ENCODE results near the gene RNF146.

DNA sequence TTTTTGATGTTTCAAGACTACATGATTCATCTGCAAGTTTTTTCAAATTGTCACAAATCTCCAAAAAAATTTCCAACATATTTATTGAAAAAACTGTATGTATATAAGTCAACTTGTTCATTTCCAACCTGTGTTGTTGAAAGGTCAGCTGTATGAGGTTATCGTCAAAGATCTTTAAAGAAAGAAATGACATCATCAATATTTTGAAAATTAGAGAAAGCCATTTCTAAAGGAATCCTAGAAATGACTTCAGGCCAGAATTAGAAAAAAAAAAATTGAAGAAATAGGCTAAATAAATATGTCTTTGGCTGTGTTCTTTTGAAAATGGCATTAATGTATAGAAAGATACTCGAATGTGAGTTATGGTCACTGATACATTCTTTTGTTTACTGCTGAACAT, 6.8 kb downstream of the RNF146 start:
- no peak for TF ChIP-seq POLR2A (IDR thresholded peaks at IDR 0.05)
- TF ChIP-seq, protein P1, sequence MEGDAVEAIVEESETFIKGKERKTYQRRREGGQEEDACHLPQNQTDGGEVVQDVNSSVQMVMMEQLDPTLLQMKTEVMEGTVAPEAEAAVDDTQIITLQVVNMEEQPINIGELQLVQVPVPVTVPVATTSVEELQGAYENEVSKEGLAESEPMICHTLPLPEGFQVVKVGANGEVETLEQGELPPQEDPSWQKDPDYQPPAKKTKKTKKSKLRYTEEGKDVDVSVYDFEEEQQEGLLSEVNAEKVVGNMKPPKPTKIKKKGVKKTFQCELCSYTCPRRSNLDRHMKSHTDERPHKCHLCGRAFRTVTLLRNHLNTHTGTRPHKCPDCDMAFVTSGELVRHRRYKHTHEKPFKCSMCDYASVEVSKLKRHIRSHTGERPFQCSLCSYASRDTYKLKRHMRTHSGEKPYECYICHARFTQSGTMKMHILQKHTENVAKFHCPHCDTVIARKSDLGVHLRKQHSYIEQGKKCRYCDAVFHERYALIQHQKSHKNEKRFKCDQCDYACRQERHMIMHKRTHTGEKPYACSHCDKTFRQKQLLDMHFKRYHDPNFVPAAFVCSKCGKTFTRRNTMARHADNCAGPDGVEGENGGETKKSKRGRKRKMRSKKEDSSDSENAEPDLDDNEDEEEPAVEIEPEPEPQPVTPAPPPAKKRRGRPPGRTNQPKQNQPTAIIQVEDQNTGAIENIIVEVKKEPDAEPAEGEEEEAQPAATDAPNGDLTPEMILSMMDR (IDR thresholded peaks at IDR 0.05): no peak

Measured in heart left ventricle (tissue), 13 donors.